B cell (primary cell): ENCODE results near the gene DOCK4. TPM values are rescaled to one million over a fixed set of nuclear protein-coding genes. Genes with fewer than 3 reads are reported as not detected.

Experiments used
- ATAC-seq: fragments of 200-7000 bp; cut with Tn5 transposase; one replicate; pipeline ENCODE4 v1.10.0; 2021; ENCODE audit warnings: low read depth, mild to moderate bottlenecking, moderate number of reproducible peaks, moderate library complexity
- CTCF ChIA-PET: fragments of 350-600 bp; sonication (Branson Sonifier 250); formaldehyde crosslinking; loops from one replicate; lab custom pipeline; 2021; ENCODE audit warnings: antibody characterized with exemption, inconsistent platforms; lab: Charles Lee
- POLR2A ChIA-PET: fragments of 350-600 bp; sonication (Branson Sonifier 250); formaldehyde crosslinking; loops from one replicate; lab custom pipeline; 2021; ENCODE audit warnings: antibody characterized with exemption; lab: Charles Lee
- DNase-seq: peaks from one replicate; pipeline ENCODE4 v3.0.0; 2013
- H2AFZ ChIP-seq: 2 replicates; pipeline ENCODE4 v1.6.1; 2012; ENCODE audit warnings: mild to moderate bottlenecking, low read depth, low read length; ENCODE audit not compliant: insufficient read depth, poor library complexity, severe bottlenecking
- H3K27ac ChIP-seq, 2 donors: 1 replicate in 1 of 2; 2 replicates in 1 of 2; pipeline ENCODE4 v1.5.1; 2012 to 2013; ENCODE audit warnings: low read length in 2 of 2, mild to moderate bottlenecking in 2 of 2, moderate library complexity in 1 of 2
- H3K27me3 ChIP-seq, 4 experiments: fragments of 200-600 bp in 1 of 4; sonication (generic) in 1 of 4; replicated peaks in 1 of 4; 1 replicate in 2 of 4; 2 replicates in 2 of 4; pipeline versions ENCODE4 v1.6.1 to v1.7.0; 2013 to 2016; ENCODE audit warnings: low read length in 3 of 4, mild to moderate bottlenecking in 2 of 4, mixed read lengths in 1 of 4, moderate library complexity in 1 of 4; ENCODE audit not compliant: insufficient read depth in 4 of 4, control insufficient read depth in 3 of 4; ENCODE audit errors: control extremely low read depth in 1 of 4
- H3K36me3 ChIP-seq, 2 experiments: replicated peaks in 1 of 2; 1 replicate in 1 of 2; 2 replicates in 1 of 2; pipeline versions ENCODE4 v1.6.1 to v1.7.1; 2013; ENCODE audit warnings: low read length in 1 of 2; ENCODE audit not compliant: insufficient read depth in 2 of 2, control insufficient read depth in 1 of 2; ENCODE audit errors: control extremely low read depth in 1 of 2, extremely low read depth in 1 of 2
- H3K4me1 ChIP-seq, 2 donors: fragments of 200-600 bp in 1 of 2; sonication (generic) in 1 of 2; 1 replicate in 1 of 2; 2 replicates in 1 of 2; pipeline versions ENCODE4 v1.5.1 to v1.6.1; 2013 to 2017; ENCODE audit warnings: low read length in 2 of 2; ENCODE audit not compliant: control insufficient read depth in 2 of 2, insufficient read depth in 2 of 2
- H3K4me2 ChIP-seq: replicated peaks from 2 replicates; pipeline ENCODE3; 2012; ENCODE audit warnings: mild to moderate bottlenecking, low read depth, low read length; ENCODE audit not compliant: poor library complexity, severe bottlenecking
- H3K4me3 ChIP-seq, 5 experiments: fragments of 200-600 bp in 1 of 5; sonication (generic) in 1 of 5; 1 replicate in 3 of 5; 2 replicates in 2 of 5; pipeline versions ENCODE4 v1.5.1 to v1.7.0; 2011 to 2016; ENCODE audit warnings: low read length in 4 of 5, mild to moderate bottlenecking in 4 of 5, low read depth in 2 of 5, control low read depth in 1 of 5, moderate library complexity in 1 of 5; ENCODE audit not compliant: insufficient read depth in 1 of 5; ENCODE audit errors: control extremely low read depth in 1 of 5, extremely low read depth in 1 of 5
- H3K79me2 ChIP-seq: fragments of 200-600 bp; sonication (generic); one replicate; pipeline ENCODE4 v1.6.0; 2016; ENCODE audit warnings: low read length; ENCODE audit not compliant: control insufficient read depth, insufficient read depth
- H3K9ac ChIP-seq: fragments of 200-600 bp; sonication (generic); 2 replicates; pipeline ENCODE4 v1.6.1; 2017; ENCODE audit warnings: mild to moderate bottlenecking, low read length, moderate library complexity
- H3K9me3 ChIP-seq, 3 donors: one replicate each; pipeline versions ENCODE4 v1.6.1 to v1.7.1; 2013; ENCODE audit warnings: low read length in 2 of 3; ENCODE audit not compliant: control insufficient read depth in 2 of 3, insufficient read depth in 1 of 3; ENCODE audit errors: control extremely low read depth in 1 of 3
- H4K20me1 ChIP-seq: 2 replicates; pipeline ENCODE4 v1.6.0; 2012; ENCODE audit warnings: mild to moderate bottlenecking, low read length; ENCODE audit not compliant: insufficient read depth, control insufficient read depth, poor library complexity, severe bottlenecking
- H3K27ac Mint-ChIP-seq: one replicate; pipeline ENCODE4 v1.8.0; 2021; ENCODE audit warnings: mixed read lengths
- H3K27me3 Mint-ChIP-seq: one replicate; pipeline ENCODE4 v1.8.0; 2021; ENCODE audit warnings: mixed read lengths
- H3K4me1 Mint-ChIP-seq: one replicate; pipeline ENCODE4 v1.8.0; 2021; ENCODE audit warnings: mixed read lengths
- H3K4me3 Mint-ChIP-seq: one replicate; pipeline ENCODE4 v1.8.0; 2021; ENCODE audit warnings: mixed read lengths
- H3K9me3 Mint-ChIP-seq: one replicate; pipeline ENCODE4 v1.8.0; 2022; ENCODE audit warnings: mixed read lengths; ENCODE audit not compliant: insufficient read depth
- CTCF ChIP-seq: fragments of 200-600 bp; IDR thresholded peaks from one replicate; pipeline ENCODE4 v1.8.0; 2022; ENCODE audit warnings: antibody characterized with exemption, mild to moderate bottlenecking
- EZH2 ChIP-seq: IDR thresholded peaks from 2 replicates; pipeline ENCODE4 v1.6.1; 2012; ENCODE audit warnings: borderline replicate concordance, low read depth, mild to moderate bottlenecking, moderate library complexity, low read length; ENCODE audit not compliant: insufficient read depth, poor library complexity, severe bottlenecking
- WGBS: methylation state at CpG from one replicate; pipeline ENCODE4 v1.1.5; 2013; ENCODE audit warnings: missing lambda C conversion rate; ENCODE audit not compliant: insufficient coverage; 5-methylcytosine and 5-hydroxymethylcytosine counted together
- intact Hi-C: fragments of 100-400 bp; cut with micrococcal nuclease; formaldehyde crosslinking; loops from one replicate; pipeline ENCODE4 v1.10.0; 2022
- polyA plus RNA-seq: library from polyadenylated mRNA; depleted of rRNA; stranded (reverse); fragments of >200 nt; gene quantifications from 2 replicates; pipeline ENCODE4 v1.2.3, GENCODE V29; 2012
- total RNA-seq, 2 donors: library from RNA; stranded (reverse); fragments of 120-200 nt in 1 of 2; gene quantifications; 1 replicate in 1 of 2; 2 replicates in 1 of 2; pipeline versions ENCODE4 v1.2.3 to v1.2.4, GENCODE V29; 2013 to 2022

Gene DOCK4
- total and polyA plus RNA-seq, 2 donors (not counting 1 experiment from before 2014, with no cell fraction given) = 0.03 to 4.1 TPM

GRCh38 chr7:112152186-112152585 is 54.0 kb downstream of the DOCK4 start:
- H3K9me3 ChIP-seq = no peaks in the 10 kb centered on the region
- Mint-ChIP-seq H3K27ac (no peak overlapping the region), H3K9me3 (no peaks in the 10 kb centered on the region), H3K4me3 (no peak overlapping the region), H3K4me1 (no peaks in the 10 kb centered on the region), H3K27me3 (peaks cover 23% of the 10 kb centered on the region)
- no peak for DNase-seq
- no peak overlapping the region for H3K4me2 ChIP-seq
- H2AFZ ChIP-seq = no peak overlapping the region
- intact Hi-C loops = no loop called here
- 100% methylated on average over 1 of the region's 2 CpGs for WGBS
- no peaks in the 10 kb centered on the region for H4K20me1 ChIP-seq
- no peak for ATAC-seq
- no peaks in the 10 kb centered on the region for H3K27me3 ChIP-seq
- no peak overlapping the region for H3K27ac ChIP-seq
- no peaks in the 10 kb centered on the region for H3K36me3 ChIP-seq
- ChIA-PET POLR2A (no interaction called here), CTCF (interaction anchor here (0.7 kb wide), 1 partner anchor 132 kb away, joined by 3 read pairs; no protein-coding TSS in a partner anchor)
- H3K79me2 ChIP-seq = no peaks in the 10 kb centered on the region
- TF ChIP-seq EZH2 = no peak
- no peak for TF ChIP-seq CTCF
- no peak overlapping the region for H3K9ac ChIP-seq
- H3K4me3 ChIP-seq = no peak overlapping the region
- H3K4me1 ChIP-seq = no peaks in the 10 kb centered on the region

GRCh38 chr7:112150823-112151641 is 55.2 kb downstream of the DOCK4 start:
- no peak for TF ChIP-seq EZH2
- Histone ChIP-seq H3K4me1 (no peaks in the 10 kb centered on the region), H2AFZ (no peak overlapping the region), H3K27ac (no peak overlapping the region), H3K4me3 (no peak overlapping the region), H3K9ac (no peak overlapping the region), H4K20me1 (no peaks in the 10 kb centered on the region), H3K79me2 (no peaks in the 10 kb centered on the region), H3K36me3 (no peaks in the 10 kb centered on the region), H3K9me3 (no peaks in the 10 kb centered on the region), H3K4me2 (no peak overlapping the region), H3K27me3 (no peaks in the 10 kb centered on the region)
- no peak for DNase-seq
- intact Hi-C loops = no loop called here
- peaks cover 23% of the 10 kb centered on the region for H3K27me3 Mint-ChIP-seq
- H3K4me1 Mint-ChIP-seq = no peaks in the 10 kb centered on the region
- H3K4me3 Mint-ChIP-seq = no peak overlapping the region
- POLR2A ChIA-PET = no interaction called here
- no peaks in the 10 kb centered on the region for H3K9me3 Mint-ChIP-seq
- no peak for ATAC-seq
- CTCF ChIA-PET = no interaction called here
- no peak overlapping the region for H3K27ac Mint-ChIP-seq
- 100% methylated on average over 1 of the region's 5 CpGs for WGBS
